ENCODE measurements around the gene GEMIN7.

Gene GEMIN7

DNA sequence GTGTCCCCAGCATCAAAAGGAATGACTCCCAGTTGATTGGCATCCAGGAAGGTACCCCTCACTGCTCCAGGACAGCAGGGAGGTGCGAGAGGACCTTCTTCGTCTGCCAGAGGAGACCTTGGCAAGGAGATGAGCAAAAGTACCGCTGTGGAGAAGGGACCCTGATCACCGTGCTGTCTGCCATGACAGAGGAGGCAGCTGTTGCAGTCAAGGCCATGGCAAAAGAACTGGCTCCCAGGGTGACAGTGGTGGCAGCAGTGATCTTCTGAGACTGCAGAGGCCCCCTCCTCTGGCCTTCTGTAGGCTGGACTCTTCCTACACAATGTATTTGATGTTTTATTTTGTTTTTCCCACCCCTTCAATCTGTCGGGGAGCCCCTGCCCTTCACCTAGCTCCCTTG, 49.7 kb downstream of the GEMIN7 start:
- DNase-seq (ENCODE audit: low read depth): no peak

DNA sequence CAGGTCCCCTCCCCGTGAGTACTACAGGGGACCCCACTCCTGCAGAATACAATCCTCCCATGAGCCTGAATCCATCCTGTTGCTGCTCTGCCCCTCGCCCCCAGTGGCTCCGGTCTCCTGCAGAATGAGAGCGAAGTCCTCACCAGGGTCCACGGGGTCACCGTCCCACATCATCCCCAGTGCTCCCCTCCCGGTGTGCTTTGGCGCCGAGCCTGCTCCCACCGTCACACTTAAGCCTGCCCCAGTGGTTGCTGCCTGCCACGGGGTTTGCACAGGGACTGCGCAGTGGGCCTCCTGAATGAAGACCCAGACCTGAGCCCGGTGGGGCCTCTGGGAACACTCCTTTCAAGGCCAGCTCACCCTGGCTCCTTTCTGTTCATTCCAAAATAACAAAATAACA, 51.2 kb downstream of the GEMIN7 start:
- DNase-seq (ENCODE audit: low read depth): no peak

DNA sequence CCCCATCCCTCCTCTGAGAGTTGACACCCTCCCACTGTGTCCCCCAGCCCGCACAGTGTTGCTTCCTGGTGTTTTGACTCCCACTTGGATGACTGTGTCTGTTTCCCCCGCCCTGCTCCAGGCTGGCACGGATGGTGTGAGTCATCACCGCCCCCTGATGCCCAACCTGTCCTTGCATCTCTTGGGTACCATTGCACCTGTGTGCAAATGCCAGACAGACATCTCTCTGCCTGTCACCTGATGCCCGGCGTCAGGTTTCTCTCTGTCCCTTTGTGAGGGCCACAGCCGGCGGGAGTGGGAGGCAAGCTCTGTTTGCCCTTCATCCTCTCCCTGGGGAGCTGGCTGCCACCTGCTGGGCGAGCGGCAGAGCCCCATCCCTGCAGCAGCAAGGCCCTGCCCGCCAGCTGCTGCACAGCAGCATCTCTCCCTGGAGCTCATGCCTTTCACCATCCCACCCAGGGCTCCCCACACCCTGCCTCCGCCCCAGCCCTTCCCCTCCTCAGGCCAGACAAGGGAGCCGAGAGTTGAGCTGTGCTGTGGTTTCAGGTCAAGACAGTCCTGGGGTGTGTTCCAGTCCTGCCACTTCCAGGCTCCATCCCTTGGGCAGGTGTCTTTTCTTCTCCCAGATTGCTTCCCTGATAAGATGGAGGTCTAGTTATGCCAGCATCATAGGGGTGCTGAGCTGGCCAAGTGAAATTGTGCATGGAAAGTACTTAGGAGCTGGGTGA, 52.0 kb downstream of the GEMIN7 start:
- peak; percentile 22 for DNase-seq (ENCODE audit: low read depth)

DNA sequence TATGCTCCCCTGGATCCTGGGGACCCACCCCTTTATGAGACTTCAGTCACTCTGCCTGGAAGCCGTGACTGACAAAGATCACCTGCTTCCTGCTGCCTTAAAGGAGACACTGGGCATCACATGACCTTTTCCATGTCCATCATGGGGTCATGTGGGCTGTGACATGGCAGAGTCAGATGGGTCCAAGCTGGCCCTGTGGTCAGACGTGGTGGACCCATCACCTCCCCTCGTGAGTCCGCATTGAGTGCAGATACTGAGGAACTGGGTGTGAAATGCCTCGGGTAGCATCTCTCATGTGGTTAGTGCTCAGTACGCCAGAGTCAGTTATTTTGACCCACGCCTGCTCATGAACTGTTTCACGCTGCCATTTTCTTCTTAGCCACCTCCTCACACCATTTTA, 54.6 kb downstream of the GEMIN7 start:
- DNase-seq (ENCODE audit: low read depth): no peak

DNA sequence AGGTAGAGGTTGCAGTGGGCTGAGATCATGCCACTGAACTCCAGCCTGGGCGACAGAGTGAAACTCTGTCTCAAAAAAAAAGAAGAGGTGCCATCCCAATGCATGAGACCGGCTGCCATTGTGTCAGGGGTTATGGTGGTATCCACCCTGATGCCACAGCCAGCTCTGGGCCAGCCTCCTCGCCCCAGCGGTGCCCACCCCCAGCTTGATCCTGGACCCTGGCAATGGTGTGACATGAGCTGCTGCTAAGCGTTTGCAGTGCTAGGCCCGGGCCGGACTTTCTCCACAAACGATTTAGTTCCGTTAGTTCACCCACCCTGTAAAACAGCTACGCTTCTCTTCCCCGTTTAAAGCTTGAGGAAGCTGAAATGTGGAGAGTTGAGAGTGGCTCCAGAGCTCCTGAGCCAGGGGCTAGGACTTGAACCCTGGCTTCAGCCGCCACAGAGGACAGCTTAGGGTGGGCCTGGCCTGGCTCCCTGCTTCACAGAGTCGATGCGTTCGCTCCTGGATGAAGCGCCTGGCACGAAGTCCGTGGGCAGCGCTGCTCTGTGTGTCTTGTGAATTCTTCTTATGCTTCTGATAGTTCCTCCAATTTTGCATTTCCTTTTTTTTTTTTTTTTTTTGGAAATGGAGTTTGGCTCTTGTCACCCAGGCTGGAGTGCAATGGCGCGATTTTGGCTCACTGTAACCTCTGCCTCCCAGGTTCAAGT, 56.3 kb downstream of the GEMIN7 start:
- DNase-seq (ENCODE audit: low read depth): no peak

DNA sequence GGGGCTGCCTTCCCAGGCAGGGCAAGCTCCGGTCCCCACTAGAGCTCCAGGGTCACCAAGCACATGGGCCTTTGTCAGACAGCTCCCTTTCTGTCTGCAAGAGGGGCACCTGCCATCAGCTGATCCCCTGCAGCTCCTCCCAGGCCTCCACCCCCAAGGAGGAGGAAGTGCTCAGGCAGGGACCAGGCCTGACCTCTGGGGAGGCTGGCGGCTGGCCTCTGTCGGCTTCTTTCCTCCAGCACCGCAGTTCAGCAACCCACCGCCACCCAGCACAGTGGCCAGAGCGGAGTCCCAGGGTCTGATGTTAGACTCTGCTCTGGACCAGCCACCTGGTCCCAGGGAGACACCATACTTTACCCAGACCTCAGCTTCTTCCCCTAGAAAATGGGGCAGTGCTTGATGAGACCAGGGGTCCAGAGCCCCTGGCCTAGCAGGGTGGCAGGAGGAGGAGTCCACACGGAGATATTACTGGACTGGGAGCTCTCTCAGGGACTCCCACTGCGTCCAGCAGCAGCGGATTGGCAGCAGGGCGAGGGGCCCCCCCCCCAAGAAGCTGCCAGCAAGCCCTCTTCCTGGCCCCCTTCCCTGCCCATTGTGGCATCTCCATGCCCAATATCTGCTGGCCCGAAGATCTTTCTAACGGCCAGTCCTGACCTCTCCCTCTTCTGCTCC, 57.6 kb downstream of the GEMIN7 start:
- no peak for DNase-seq (ENCODE audit: low read depth)

DNA sequence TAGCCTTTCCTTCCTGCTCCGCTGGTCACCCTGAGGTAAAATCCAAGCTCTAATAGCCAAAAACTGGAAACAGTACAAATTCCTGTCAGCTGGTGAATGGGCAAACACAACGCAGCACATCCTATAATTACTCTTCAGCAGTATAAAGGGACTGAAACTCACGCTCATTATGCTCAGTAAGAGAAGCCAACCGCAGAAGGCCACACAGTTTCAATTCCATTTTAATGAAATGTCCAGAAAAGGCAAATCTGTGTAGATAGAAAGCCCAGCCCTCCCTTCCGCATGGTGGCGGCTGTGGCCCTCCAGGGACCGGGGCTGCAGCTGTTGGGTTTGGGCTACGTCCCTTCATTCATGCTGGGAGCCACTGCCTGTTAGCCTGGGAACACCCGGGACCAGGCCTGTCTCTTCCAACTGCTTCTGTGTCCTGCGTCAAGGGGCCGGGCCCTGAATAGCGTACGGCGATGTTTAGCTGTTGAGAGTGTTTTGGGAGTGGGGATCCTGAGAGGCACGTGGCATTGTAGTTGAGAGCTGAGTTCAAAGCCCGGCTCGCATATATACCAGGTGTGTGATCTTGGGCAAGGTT, 58.2 kb downstream of the GEMIN7 start:
- DNase-seq (ENCODE audit: low read depth): no peak

DNA sequence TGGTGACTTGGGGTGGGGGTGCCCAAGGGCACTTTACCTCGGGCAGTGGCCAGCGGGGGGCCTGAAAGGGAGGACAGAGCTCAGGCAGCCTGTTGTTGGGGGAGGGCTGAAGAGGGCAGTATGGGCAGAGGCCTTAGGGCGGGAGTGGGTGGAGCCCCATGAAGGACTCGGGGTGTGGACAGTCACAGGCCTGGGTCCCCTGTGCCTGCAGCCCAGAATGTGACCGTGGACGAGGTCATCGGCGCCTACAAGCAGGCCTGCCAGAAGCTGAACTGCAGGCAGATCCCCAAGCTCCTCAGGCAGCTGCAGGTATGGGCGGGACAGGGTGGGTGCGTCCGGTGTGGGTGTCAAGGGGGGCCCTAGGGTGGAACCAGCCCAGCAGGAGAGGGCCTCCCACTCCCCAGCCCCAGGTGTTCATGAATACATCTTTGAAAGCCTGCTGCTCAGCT, 59.3 kb downstream of the GEMIN7 start:
- no peak for DNase-seq (ENCODE audit: low read depth)

DNA sequence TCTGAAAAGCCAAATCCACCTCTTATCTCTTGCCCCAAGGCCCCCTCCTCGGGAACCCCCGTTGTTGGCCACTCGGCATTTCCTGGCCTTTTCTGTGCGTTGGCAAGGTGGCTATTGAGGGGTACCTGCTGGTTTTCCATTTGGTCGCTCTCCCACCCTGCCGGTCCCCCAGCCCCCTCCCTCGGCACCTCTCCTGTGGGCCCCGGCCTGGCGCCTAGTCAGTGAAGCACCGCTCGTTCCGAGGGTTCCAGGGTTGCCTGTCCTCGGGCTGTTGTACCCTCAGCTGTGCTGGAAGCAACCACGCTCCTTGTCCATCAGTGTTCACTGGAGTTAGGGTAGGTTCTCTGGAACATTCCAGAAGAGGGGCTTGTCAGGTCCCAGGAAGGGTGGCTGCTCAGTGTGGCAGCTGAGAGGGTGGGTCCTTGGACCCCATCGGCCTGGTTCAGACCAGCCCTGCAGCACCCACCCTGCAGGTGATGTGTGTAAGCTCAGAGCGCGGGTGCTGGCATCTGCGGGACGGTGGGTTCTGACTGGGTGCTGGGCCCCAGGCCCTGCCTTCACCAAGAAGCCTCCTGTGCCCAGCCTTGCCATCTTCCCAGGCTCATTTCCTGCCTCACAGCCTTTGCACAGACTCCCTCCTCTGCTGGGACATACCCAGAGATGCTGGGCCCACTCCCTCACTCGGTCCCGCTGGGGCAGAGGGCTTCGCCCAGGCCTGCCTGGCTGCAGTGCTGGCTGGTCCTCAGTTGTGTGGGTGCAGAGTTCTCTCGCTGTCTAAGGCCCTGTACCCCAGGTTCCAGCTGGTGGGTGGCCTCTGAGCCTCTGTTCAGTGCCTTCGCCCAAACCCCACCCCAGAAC, 60.5 kb downstream of the GEMIN7 start:
- no peak for DNase-seq (ENCODE audit: low read depth)

DNA sequence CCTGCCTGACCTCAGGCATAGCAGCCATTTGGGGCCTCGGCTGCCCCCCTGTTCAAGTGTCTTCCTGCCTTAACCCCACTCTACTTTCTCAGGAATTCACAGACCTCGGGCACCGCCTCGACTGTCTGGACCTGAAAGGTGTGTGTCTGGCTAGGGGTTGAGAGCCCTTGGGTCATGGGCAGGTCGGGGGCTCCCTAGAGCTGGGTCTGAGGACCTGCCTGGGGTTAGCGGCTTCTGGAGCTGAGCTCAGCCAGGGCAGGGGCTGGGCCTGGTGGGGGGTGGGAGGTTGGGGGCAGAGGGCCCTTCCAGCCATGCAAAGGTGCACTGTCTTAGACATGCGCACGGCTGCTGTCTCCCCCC, 61.1 kb downstream of the GEMIN7 start:
- no peak for DNase-seq (ENCODE audit: low read depth)

DNA sequence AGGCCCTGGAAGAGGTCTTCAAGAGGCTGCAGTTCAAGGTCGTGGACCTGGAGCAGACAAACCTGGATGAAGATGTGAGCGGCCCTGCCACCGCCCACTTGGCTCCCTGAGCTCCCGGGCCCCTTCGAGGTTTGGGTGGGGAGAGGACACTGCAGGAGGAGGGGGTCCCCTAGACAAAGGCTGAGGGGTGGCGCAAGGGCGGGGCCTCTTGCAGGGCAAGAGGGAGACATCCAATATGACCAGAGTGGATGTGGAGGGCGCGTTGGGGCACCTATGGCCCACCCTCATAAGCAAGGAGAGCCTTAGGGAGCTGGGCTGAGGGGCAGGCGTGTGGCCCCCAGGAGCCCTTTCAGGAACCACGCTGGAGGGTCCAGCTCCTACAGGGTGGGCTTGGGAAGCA, 61.5 kb downstream of the GEMIN7 start:
- DNase-seq (ENCODE audit: low read depth): no peak

Data from ELR (cell line).